Measurements from ENCODE around the gene AFDN. TPM values are rescaled to one million over a fixed set of nuclear protein-coding genes. Genes with fewer than 3 reads are reported as not detected.
"Not testable (repeated sequence)": the region's sequence is repeated elsewhere in the genome, so short reads cannot be mapped to it uniquely, and the experiment has no call there.

The AFDN gene
- total RNA-seq, 1 donor: 13.1 TPM

- H3K9me3 ChIP-seq (ENCODE audit: low read depth, low read length): no peaks in the 10 kb centered on the region
- no peaks in the 10 kb centered on the region for H3K4me1 ChIP-seq (ENCODE audit: insufficient read depth, low read length)
- H3K4me3 ChIP-seq (ENCODE audit: low read length): no peak overlapping the region
- H3K27me3 ChIP-seq (ENCODE audit: insufficient read depth, low read length): no peaks in the 10 kb centered on the region
Measured at GRCh38 chr6:167965592-167966539, 139.2 kb downstream of the AFDN start.

- H3K9me3 ChIP-seq (ENCODE audit: low read depth, low read length): no peaks in the 10 kb centered on the region
- H3K4me3 ChIP-seq (ENCODE audit: low read length): no peak overlapping the region
- H3K27me3 ChIP-seq (ENCODE audit: insufficient read depth, low read length): no peaks in the 10 kb centered on the region
- H3K4me1 ChIP-seq (ENCODE audit: insufficient read depth, low read length): no peaks in the 10 kb centered on the region
Measured at GRCh38 chr6:167966540-167966905, 139.8 kb downstream of the AFDN start.

GRCh38 chr6:167968091-167968490 is 141.4 kb downstream of the AFDN start:
- Histone ChIP-seq H3K9me3 (ENCODE audit: low read depth, low read length) (no peaks in the 10 kb centered on the region), H3K4me1 (ENCODE audit: insufficient read depth, low read length) (no peaks in the 10 kb centered on the region)

DNA sequence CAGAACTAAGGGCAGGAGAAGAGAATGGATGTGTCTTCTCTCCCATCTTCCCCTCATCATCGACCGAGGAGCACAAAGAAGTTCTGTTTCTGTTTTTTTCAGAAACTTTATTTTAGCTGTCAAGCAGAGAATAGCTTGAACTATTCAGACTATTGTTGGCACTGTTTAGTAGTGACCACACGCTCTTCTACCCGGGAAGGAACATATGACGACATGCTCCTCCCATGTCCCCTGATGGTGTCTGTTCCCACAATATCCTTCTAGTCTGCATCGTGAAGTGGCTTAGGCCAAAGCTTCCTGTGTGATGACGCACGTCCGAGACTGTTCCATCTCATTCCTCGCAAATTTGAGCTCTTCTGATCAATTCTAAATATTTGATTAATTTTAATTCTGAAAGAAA is 143.5 kb downstream of the AFDN start:
- Histone ChIP-seq H3K4me3 (ENCODE audit: low read length) (no peak overlapping the region), H3K4me1 (ENCODE audit: insufficient read depth, low read length) (no peaks in the 10 kb centered on the region), H3K9me3 (ENCODE audit: low read depth, low read length) (no peaks in the 10 kb centered on the region), H3K27me3 (ENCODE audit: insufficient read depth, low read length) (no peaks in the 10 kb centered on the region)

More at GRCh38 chr6:167968091-167968490, 141.4 kb downstream of the AFDN start:
- no peak overlapping the region for H3K4me3 ChIP-seq (ENCODE audit: low read length)
- no peaks in the 10 kb centered on the region for H3K27me3 ChIP-seq (ENCODE audit: insufficient read depth, low read length)

DNA sequence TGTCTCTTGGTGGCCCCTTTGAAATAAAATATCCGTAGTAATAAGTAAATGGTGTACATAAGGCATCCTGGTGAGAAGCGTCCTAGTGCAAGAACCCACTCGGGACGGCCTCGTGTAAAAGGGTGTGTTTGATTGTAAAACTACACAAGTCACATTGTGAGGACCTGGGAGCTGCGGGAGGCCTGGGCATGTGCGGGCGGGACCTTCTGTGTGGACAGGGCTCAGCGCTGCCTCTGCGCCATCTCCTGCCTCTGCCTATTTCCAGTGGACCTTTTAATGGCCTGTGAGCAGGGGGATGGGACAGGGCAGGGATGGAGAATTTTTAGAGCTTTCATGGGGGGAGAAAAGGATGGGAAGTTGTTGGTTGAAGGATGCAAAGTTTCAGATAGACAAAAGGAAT is 145.5 kb downstream of the AFDN start:
- Histone ChIP-seq H3K9me3 (ENCODE audit: low read depth, low read length) (no peaks in the 10 kb centered on the region), H3K27me3 (ENCODE audit: insufficient read depth, low read length) (no peaks in the 10 kb centered on the region), H3K4me1 (ENCODE audit: insufficient read depth, low read length) (no peaks in the 10 kb centered on the region)

GRCh38 chr6:167973148-167973885 is 146.6 kb downstream of the AFDN start:
- H3K4me3 ChIP-seq (ENCODE audit: low read length): no peak overlapping the region
- H3K27me3 ChIP-seq (ENCODE audit: insufficient read depth, low read length): no peaks in the 10 kb centered on the region
- H3K4me1 ChIP-seq (ENCODE audit: insufficient read depth, low read length): no peaks in the 10 kb centered on the region
- H3K9me3 ChIP-seq (ENCODE audit: low read depth, low read length): no peaks in the 10 kb centered on the region

More for the DNA sequence above, 145.5 kb downstream of the AFDN start:
- no peak overlapping the region for H3K4me3 ChIP-seq (ENCODE audit: low read length)

DNA sequence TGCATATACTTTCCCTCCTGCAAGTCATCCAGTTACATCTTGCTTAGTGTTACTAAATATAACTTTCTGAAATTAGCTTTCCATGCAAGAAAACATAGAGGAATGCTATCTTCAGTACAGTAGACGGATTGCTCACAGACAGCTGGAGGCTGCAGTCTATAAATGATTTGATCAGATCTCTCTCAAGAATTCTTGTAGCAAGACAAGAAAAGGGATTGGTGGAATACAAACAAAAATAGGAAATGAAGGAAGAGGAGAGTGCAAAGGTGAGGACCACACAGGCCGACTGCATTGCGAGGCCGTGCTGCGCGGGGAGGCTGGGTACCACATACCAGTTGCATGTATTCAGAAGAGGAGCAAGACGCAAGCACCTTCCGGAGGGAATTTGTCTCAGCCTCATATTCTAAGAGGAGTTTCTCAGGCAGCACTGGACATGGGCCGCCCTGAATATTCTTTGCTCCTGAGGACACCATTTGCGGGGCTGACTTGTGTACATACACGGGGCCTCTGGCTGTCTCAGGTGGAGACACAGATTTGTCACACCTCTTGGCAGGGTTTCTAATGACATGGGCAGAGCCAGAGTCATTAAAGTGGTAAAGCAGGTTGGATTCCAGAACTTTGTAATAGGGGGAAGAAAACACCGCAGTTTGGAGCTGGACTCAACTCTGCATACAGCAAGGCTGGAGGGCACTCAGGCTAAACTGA is 148.1 kb downstream of the AFDN start:
- Histone ChIP-seq H3K9me3 (ENCODE audit: low read depth, low read length) (no peaks in the 10 kb centered on the region), H3K4me1 (ENCODE audit: insufficient read depth, low read length) (no peaks in the 10 kb centered on the region), H3K27me3 (ENCODE audit: insufficient read depth, low read length) (no peaks in the 10 kb centered on the region), H3K4me3 (ENCODE audit: low read length) (no peak overlapping the region)

GRCh38 chr6:167975458-167975857 is 148.7 kb downstream of the AFDN start:
- Histone ChIP-seq H3K4me1 (ENCODE audit: insufficient read depth, low read length) (no peaks in the 10 kb centered on the region), H3K27me3 (ENCODE audit: insufficient read depth, low read length) (no peaks in the 10 kb centered on the region), H3K9me3 (ENCODE audit: low read depth, low read length) (no peaks in the 10 kb centered on the region), H3K4me3 (ENCODE audit: low read length) (no peak overlapping the region)

DNA sequence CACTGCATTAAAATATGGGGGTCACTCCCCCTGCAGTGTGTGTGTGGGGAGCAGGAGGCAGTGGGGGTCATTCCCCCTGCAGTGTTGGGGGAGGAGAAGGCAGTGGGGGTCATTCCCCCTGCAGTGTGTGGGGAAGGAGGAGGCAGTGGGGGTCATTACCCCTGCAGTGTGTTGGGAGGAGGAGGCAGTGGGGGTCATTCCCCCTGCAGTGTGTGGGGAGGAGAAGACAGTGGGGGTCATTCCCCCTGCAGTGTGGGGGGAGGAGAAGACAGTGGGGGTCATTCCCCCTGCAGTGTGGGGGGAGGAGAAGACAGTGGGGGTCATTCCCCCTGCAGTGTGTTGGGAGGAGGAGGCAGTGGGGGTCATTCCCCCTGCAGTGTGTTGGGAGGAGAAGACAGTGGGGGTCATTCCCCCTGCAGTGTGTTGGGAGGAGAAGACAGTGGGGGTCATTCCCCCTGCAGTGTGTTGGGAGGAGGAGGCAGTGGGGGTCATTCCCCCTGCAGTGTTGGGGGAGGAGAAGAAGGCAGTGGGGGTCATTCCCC is 149.5 kb downstream of the AFDN start:
- H3K4me1 ChIP-seq (ENCODE audit: insufficient read depth, low read length); H3K4me3 ChIP-seq (ENCODE audit: low read length); H3K27me3 ChIP-seq (ENCODE audit: insufficient read depth, low read length); H3K9me3 ChIP-seq (ENCODE audit: low read depth, low read length): not testable (repeated sequence)

DNA sequence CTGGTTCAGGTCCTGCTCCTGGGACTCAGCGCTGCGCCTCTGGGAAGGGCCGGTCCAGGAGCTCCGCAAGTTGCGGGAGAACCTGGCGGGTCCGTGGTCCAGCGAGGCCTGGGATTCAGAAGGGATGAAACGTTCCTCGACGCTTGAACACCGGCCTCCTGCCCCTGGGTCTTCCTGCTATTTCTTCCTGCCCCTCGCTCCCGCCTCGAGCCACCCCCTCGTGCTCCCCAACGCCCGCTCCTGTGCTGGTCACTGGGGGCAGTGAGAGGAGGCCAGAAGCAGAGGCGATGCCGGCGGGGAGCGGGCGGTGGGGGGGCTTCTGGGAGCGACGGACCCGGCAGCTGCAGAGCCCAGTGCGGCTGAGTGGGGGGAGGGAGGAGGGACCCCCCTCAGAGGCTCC is 150.0 kb downstream of the AFDN start:
- H3K4me1 ChIP-seq (ENCODE audit: insufficient read depth, low read length): no peaks in the 10 kb centered on the region
- no peaks in the 10 kb centered on the region for H3K27me3 ChIP-seq (ENCODE audit: insufficient read depth, low read length)
- no peak overlapping the region for H3K4me3 ChIP-seq (ENCODE audit: low read length)
- no peaks in the 10 kb centered on the region for H3K9me3 ChIP-seq (ENCODE audit: low read depth, low read length)

GRCh38 chr6:167977717-167978467 is 151.2 kb downstream of the AFDN start:
- H3K9me3 ChIP-seq (ENCODE audit: low read depth, low read length): no peaks in the 10 kb centered on the region
- H3K4me1 ChIP-seq (ENCODE audit: insufficient read depth, low read length): no peaks in the 10 kb centered on the region
- H3K4me3 ChIP-seq (ENCODE audit: low read length): no peak overlapping the region
- H3K27me3 ChIP-seq (ENCODE audit: insufficient read depth, low read length): no peaks in the 10 kb centered on the region

GRCh38 chr6:167978607-167979006 is 151.9 kb downstream of the AFDN start:
- no peaks in the 10 kb centered on the region for H3K27me3 ChIP-seq (ENCODE audit: insufficient read depth, low read length)
- no peaks in the 10 kb centered on the region for H3K9me3 ChIP-seq (ENCODE audit: low read depth, low read length)
- H3K4me1 ChIP-seq (ENCODE audit: insufficient read depth, low read length): no peaks in the 10 kb centered on the region
- H3K4me3 ChIP-seq (ENCODE audit: low read length): no peak overlapping the region

DNA sequence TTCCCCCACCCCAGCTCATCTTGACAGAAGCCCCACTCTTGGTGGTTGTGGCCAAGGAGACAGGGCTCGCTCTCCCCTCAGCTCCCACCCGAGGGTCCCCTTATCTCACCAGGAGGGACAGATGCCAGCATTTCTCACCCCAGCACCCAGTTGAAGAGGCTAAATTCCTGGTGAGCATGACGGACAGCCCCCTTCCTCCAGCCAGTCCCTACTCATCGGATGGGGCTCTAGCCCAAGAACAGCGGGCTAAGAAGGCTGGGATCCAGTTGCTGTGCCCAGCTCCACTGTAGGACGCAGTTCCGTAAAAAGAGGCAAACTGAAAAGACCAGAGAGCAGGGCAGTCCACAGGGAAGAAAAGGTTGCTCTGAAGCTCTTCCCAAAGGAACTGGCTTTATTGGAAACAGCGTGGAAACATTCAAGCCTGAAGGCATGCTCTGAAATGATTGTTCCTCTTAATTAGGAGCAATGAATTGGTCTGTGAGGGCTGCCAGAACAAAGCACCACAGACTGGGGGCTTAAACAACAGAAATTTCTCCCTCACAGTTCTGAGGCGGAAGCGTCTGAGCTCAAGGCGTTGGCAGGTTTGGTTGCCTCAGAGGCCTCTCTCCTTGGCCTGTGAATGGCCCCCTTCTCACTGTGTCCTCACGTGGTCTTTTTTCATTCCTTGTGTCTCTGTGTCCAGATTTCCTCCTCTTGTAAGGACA is 152.9 kb downstream of the AFDN start:
- H3K4me3 ChIP-seq (ENCODE audit: low read length): no peak overlapping the region
- H3K4me1 ChIP-seq (ENCODE audit: insufficient read depth, low read length): no peaks in the 10 kb centered on the region
- no peaks in the 10 kb centered on the region for H3K27me3 ChIP-seq (ENCODE audit: insufficient read depth, low read length)
- no peaks in the 10 kb centered on the region for H3K9me3 ChIP-seq (ENCODE audit: low read depth, low read length)
